ENCODE data around the gene CNTRL. TPM values are rescaled to one million over a fixed set of nuclear protein-coding genes. Genes with fewer than 3 reads are reported as not detected.
A peak's percentile ranks its signal among the peaks of the same experiment; 100 is the strongest.

Gene CNTRL
- total and polyA plus RNA-seq, 8 donors, result 4.4 to 27.4 (median 11.2) TPM

- Histone ChIP-seq H3K36me3 (peaks cover 0 to 3% (median 0%) of the 10 kb centered on the region in 4 donors), H3K4me3 (no peak overlapping the region), H3K9me3 (no peaks in the 10 kb centered on the region), H3K27ac (no peak overlapping the region), H3K4me1 (peaks cover 0 to 10% (median 2%) of the 10 kb centered on the region in 4 donors), H3K27me3 (no peaks in the 10 kb centered on the region)
- intact Hi-C loops (cut with DNase I; ENCODE audit: low total_unique reads), result no loop called here
- TF ChIP-seq CTCF (IDR thresholded peaks at IDR 0.05) (no peak), EP300 (IDR thresholded peaks at IDR 0.05) (no peak), POLR2AphosphoS5 (IDR thresholded peaks at IDR 0.05) (no peak), POLR2A (IDR thresholded peaks at IDR 0.05) (no peak)
- 94 to 100% (median 98%) methylated on average over 1 of the region's 1 CpG for WGBS, 5 donors
- no peak for DNase-seq
Observed at GRCh38 chr9:121066850-121067249, 7.9 kb upstream of the CNTRL start.

GRCh38 chr9:121067640-121068039 is 7.1 kb upstream of the CNTRL start:
- H3K4me3 ChIP-seq, result no peak overlapping the region
- WGBS, 5 donors, result 74 to 82% (median 77%) methylated on average over 2 of the region's 2 CpGs
- TF ChIP-seq EP300 (IDR thresholded peaks at IDR 0.05) (no peak), CTCF (IDR thresholded peaks at IDR 0.05) (no peak)
- H3K9me3 ChIP-seq, result no peaks in the 10 kb centered on the region
- no peak for DNase-seq
- peaks cover 0 to 3% (median 0%) of the 10 kb centered on the region in 4 donors for H3K36me3 ChIP-seq
- H3K27ac ChIP-seq, result no peak overlapping the region
- intact Hi-C loops (cut with DNase I; ENCODE audit: low total_unique reads), result no loop called here
- H3K4me1 ChIP-seq, result peaks cover 7 to 12% (median 7%) of the 10 kb centered on the region in 4 donors
- H3K27me3 ChIP-seq, result no peaks in the 10 kb centered on the region

- TF ChIP-seq CTCF (IDR thresholded peaks at IDR 0.05) (no peak), POLR2A (IDR thresholded peaks at IDR 0.05) (no peak), POLR2AphosphoS5 (IDR thresholded peaks at IDR 0.05) (no peak), EP300 (IDR thresholded peaks at IDR 0.05) (no peak)
- no peaks in the 10 kb centered on the region for H3K27me3 ChIP-seq
- peaks cover 23 to 29% (median 24%) of the 10 kb centered on the region in 4 donors for H3K4me1 ChIP-seq
- no peaks in the 10 kb centered on the region for H3K9me3 ChIP-seq
- H3K27ac ChIP-seq, result no peak overlapping the region
- no peak overlapping the region for H3K4me3 ChIP-seq
- no peak for DNase-seq
- 79 to 89% (median 85%) methylated on average over 1 of the region's 1 CpG for WGBS, 5 donors
- intact Hi-C loops (cut with DNase I; ENCODE audit: low total_unique reads), result no loop called here
- peaks cover 0 to 3% (median 0%) of the 10 kb centered on the region in 4 donors for H3K36me3 ChIP-seq
Observed at GRCh38 chr9:121069396-121069795, 5.4 kb upstream of the CNTRL start.

- 92 to 96% (median 94%) methylated on average over 2 of the region's 2 CpGs for WGBS, 5 donors
- no peak for DNase-seq
- no peaks in the 10 kb centered on the region for H3K36me3 ChIP-seq
- H3K9me3 ChIP-seq, result no peaks in the 10 kb centered on the region
- peak overlapping the region in 4 of 5 donors; percentile 87 to 93 (median 92) for H3K27ac ChIP-seq
- no peaks in the 10 kb centered on the region for H3K27me3 ChIP-seq
- intact Hi-C loops (cut with DNase I; ENCODE audit: low total_unique reads), result no loop called here
- peak overlapping the region; percentile 25 to 51 (median 42) for H3K4me3 ChIP-seq
- TF ChIP-seq EP300 (IDR thresholded peaks at IDR 0.05) (no peak), CTCF (IDR thresholded peaks at IDR 0.05) (no peak), POLR2AphosphoS5 (IDR thresholded peaks at IDR 0.05) (no peak), POLR2A (IDR thresholded peaks at IDR 0.05) (no peak)
- peaks cover 25 to 37% (median 32%) of the 10 kb centered on the region in 4 donors for H3K4me1 ChIP-seq
Observed at GRCh38 chr9:121071370-121071755, 3.4 kb upstream of the CNTRL start.

All from stomach (tissue), 9 donors.